GM18873 (cell line): ENCODE results near the gene UNC5C.

Experiments
- ATAC-seq: cut with Tn5 transposase; IDR thresholded peaks from one replicate; pipeline ENCODE4 v1.9.1; 2021; ENCODE audit warnings: mild to moderate bottlenecking, moderate library complexity, moderate number of reproducible peaks; ENCODE audit not compliant: unreplicated experiment, low FRiP score

Gene UNC5C

DNA sequence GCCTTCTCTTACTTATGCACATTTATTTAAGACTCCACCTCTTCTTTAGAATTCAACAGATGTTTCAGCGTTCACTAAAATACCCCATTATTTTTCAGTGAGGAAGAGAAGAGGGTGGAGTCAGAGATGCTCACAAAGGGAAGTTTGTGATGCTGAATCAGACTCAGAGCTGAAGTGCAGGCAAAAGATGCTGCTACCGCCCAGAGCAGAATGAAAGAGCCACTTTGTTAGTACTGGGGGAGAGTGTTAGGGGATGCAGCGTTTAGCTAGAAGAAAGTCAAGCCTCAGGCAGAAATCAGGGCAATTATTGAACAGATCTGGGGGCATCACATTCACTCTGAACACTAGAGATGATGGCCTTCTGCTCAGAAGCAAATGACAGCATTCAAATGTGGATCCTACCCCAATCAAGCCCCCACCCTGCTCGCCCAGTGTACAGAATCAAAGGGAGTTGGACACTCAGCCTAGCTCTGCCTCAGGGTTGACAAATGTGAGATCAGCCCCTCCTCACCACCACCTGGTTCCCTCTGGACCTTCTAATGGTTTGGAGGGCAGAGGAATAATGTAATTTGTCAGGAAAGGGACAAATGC lies 138.3 kb downstream of the UNC5C start:
- no peak for ATAC-seq

DNA sequence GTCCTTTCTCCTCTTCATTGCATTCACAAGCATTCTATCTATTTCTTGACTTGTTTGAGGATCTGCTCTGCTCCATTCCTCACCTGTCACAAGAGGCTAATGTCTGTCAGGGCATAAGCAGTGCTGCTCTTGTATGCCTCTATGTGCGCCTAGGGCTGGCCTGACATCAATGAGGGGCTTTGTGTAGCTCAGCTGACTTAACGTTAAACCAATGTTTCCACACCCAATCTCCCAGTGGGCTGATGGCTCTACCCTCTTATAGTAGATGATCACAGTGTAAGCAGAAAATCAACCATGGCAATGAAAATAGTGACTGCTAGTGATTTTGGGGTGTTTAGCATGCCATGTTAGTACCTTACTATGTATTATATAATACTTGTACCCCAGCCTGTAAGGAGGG lies 139.0 kb downstream of the UNC5C start:
- ATAC-seq: no peak

DNA sequence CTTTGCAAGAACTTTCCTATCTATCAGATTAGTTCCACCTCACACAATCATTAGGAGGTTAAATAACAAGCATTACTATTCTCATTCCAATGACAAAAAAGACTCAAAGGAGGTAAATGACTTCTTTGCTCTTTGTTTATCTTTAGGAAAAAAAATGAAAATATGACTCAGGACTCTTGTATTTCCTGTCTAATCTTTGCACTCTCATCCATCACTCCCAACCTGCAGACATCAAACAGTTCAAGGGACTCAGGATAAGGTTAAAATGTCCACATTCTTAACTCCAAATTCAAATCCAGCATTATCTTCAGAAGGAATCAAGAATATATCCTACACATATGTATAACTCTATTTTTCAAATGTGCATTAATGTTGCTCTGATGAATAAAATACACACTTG lies 139.6 kb downstream of the UNC5C start:
- no peak for ATAC-seq

DNA sequence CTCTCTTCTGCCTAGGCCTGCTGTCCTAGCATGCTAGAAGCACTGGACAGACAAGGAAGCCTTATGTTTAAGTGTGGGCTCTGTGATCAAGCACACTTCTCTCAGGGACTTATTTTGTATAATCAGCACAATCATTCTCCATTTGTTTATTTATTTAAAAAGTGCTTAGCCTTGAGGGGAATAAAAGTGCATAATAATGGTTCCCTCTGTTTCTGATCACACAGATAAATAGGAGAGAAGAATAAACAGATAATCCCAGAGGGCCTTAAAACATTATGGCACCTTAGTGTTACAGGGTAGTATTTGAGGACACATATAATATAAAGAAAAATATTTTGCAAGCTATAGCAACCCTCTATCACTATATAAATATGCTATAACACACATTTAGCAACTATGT lies 146.5 kb downstream of the UNC5C start:
- ATAC-seq: no peak

DNA sequence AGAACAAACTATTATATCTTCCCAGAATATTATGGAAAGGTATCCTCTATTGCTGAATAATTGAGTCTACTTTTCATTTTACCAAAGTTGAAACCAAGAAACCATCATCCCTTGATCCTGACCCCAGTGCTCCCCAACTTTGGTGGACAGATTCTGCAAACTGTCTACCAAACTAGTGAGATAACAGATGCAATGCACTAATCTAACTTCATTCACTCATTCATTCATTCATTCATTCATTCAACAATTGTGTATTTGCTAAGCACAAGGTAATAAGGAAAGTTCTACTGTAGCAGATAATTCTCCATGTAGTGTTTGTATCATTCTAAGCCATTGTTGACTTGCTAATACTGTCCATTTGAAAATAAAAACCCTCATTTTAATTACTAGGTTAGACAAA lies 150.6 kb downstream of the UNC5C start:
- ATAC-seq: no peak

DNA sequence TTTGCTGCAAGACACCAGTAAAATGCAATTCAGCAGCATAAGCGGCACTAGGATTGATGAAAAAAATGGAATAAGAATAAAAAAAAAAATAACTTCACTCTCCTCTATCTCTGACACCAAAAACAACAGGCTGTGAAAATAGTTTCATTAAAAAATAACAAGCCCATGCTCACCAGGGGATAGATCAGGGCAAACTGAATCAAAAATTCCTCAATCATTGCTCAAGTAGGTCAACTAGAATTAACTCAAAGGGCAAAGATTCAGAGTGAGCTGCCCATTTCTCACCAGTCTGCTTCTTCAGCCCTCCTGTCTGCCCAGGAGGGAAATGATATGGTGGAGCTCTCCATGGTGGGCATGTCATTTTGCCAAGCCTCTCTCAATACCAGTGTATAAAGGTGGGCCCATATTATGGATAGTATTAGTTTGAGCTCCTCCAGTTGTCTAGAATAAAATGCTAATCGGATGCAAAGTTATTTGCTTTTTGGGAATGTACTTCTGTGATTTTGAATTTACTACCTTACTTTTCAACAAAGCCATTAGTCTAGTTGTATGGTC lies 153.9 kb downstream of the UNC5C start:
- no peak for ATAC-seq

DNA sequence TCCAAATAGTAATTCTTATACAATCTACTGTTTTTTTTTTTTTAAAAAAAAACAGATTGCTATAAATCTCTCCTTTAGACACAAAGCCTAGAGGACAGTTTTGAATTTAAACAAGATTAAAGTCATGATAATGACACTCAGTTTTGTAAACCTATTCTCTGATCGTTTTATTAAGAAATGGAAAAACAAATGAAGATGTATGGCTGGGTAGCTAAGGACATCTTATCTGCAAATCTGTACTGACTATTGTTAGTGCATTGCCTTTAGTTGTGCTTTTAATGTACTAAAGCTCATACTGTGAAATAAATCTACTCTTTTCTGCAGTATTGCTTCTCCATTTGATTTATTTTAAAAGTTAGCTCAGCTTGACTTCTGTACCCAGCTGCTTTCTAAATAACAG lies 155.0 kb downstream of the UNC5C start:
- no peak for ATAC-seq

DNA sequence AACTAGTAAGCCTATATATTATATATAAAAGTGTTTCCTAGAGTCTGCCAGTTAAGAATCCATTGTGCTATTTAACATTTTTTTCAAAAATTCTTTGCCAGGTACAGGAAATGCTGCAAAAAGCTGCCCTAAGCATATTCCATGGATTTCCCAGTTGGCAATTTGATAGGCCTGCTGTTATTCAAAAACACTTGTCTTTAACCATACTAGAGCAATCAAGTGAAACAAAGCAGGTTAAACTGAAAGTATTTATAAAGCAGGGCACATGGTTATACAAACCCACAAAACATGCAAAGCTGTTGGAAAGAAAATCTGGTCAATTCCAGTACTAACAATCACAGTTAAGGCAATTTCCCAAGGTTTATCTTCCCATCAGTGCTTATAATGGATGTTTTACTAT lies 159.9 kb downstream of the UNC5C start:
- no peak for ATAC-seq

DNA sequence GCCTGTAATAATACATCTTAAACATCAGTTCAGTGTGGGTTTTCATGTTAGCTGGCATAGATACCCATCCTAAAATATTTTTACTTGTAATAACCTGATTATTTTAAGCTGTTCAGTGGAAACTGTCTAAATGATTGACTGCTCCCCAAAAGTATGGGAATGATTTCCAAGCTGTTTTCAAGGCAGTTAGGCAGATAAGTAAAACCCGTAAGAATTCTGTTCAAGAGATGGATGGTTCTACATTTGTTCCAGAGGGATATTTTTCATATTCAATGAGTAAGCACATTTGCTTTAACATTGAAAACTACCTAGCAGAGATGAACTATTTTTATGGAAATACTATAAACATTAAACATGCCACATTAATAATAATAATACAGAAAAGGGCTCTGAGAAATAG lies 161.1 kb downstream of the UNC5C start:
- no peak for ATAC-seq

DNA sequence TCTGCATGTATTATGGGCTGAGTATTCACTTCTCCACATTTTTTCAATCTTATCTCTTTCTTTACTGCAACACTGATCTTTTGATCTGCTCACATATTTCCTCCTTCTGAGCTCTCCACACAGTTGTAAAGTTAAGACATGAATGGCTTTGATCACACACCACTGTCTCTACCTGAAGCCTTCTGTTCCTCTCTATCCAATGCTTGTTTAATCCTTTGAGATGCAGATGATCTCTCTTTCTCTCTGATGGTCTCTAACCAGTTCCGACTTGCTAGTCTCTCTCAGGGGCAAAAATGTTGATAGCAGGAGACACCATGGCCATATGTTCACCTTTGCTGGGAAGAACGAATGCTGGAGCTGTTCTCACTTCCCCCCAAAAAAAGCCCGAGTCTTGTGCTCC lies 162.4 kb downstream of the UNC5C start:
- ATAC-seq: no peak

DNA sequence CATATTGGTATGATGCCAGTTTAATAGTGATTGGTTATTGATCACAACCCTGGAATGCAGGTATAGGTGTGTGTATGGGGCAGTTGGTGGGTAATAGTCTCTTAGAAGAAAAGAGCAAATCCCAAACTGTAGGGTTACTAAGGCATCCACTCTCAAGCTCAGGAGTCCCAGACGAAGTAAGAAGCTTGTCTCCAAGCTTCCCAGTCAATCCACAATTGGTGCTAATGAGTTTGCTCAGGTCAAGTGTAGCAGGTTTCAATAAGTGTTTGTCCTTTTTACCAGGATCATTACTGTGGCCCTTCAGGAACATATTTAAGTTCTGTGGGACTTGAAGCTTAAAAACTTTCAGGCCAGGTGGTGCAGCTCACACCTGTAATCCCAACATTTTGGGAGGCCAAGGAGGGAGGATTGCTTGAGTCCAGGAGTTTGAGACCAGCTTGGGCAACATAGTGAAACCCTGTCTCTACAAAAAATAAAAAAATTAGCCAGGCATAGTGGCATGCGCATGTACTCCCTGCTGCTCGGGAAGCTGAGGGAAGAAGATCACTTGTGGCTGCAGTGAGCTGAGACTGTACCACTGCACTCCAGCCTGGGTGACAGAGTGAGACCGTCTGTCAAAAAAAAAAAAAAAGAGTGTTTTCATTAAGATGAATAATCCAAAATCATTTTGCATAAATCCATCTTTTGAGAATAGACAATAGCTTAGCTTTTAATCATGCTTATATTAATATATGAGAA lies 166.8 kb downstream of the UNC5C start:
- no peak for ATAC-seq

DNA sequence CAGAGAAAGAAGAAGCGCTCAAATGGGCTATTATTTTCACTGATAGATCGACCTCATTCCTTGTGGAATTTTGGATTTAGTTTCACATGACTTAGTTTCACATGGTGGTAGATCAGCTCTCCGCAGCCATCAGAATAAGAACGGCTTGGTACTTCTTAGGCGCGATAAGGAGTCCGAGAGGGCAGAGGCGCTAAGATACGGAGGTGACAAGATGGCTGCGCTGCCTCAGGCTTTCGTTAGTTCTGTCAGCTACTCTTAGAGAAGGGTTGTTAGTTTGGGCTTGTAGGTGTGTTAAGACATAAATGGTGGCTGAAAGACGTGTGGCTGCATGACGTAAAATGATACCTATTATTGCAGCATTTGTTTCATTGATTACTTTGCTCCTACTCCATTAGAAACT lies 169.1 kb downstream of the UNC5C start:
- no peak for ATAC-seq

DNA sequence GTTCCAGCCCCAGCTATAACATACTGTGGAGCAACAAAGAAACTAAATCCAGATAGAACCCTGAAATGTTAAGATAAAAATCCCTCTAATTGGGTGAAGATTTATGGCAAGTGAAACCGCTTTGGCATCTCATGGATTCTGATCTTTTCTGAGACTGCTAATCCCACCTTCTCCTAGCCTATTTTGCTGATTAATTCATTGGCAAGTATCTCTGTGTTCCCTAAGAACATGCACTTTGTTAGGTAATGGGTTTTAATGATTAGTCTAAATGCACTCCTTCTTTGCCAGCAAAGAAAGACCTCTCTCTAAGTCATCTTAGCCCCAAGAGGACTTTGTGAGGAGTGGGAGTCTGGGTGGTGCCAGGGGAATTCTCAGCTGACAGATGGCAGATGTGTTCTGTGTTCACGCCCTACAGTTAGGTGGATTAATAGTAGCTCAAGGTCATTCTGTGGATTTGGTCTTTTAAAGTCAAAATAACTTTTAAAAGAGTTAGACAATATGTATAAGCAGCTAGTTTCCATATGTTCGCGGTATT lies 171.3 kb downstream of the UNC5C start:
- no peak for ATAC-seq

DNA sequence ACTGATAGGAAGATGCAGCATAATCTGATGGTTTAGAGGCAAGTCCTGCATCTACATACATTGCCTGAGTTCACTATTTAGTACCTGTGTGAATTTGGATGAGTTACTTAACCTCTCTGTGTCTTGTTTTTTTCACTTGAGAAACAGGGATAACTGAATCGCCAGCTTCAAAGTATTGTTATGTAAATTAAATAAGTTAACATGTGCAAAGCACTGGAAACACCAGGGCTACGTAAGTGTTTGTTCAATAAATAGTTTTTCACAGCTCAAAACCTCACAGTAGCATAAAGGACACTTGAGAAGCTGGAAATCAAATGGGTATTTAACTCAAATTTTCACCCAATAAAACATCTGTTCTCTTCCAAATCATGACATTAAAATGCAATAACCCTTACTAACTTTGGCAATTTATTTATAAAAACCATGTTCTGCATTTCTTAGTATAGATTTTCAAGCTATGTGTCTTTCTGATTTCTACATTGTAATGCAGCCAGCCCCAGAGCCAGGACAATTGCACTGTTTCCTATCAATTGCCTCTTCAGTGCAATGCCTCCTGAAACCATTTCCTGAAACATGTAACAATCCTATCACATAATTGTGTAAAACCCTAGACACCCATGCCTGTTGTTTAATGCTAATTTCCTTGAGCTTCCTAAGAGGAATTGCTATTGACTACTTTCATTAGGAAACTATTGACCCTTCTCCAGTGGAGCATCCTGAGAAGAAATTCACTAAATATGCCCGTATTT lies 177.1 kb downstream of the UNC5C start:
- ATAC-seq: no peak

DNA sequence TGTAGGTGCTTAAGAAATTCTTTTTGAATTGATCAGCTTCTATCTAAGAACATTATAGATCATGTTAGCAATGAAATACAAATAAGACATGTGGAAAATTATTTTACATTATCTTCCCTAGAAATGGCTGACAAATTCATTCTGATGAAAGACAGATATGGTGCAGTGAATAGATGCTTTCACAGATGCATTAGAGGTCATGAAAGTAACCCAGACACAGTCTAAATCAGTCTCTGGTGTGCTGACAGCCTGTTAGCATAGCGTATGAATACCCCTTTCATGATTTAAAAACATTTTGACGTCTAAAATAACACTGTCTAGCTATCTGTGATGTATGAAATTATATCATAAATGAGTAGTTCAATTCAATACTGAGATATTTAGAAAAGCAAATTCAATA lies 180.9 kb downstream of the UNC5C start:
- ATAC-seq: no peak

DNA sequence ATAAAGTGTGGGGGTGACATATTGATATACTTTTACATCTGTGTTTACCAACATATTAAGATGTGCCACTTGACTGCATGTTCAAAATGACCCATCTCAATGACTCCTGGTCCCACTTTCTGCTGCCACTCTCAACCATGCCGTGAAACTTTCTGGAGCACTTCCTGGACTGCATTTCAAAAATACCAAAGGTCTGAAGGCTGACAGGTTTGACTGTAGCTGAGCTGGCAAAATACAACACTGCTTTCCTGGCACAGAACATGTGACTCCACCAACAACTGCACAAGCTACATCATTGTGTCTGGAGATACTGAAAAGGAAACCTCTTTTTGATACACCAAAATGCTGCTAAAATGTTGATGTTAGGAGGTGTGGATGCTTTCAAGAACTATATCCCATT lies 184.8 kb downstream of the UNC5C start:
- no peak for ATAC-seq

DNA sequence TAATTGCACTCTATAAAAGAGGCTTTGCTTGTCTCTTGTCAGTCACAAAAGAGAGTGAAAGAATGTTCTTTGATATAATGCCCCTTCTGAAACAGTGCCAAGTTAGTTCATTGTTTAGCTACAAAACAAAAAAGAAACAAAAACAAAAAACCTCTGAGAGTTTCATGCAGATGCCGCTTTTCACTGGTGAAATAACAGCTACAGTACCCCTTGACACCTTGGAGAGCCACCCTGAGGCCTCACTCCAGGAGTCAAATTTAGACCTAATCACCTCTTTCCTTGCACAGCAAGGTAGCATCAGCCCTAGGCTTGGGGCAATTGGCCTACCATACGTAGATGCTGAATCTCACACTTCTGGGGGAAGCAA lies 185.2 kb downstream of the UNC5C start:
- ATAC-seq: no peak

DNA sequence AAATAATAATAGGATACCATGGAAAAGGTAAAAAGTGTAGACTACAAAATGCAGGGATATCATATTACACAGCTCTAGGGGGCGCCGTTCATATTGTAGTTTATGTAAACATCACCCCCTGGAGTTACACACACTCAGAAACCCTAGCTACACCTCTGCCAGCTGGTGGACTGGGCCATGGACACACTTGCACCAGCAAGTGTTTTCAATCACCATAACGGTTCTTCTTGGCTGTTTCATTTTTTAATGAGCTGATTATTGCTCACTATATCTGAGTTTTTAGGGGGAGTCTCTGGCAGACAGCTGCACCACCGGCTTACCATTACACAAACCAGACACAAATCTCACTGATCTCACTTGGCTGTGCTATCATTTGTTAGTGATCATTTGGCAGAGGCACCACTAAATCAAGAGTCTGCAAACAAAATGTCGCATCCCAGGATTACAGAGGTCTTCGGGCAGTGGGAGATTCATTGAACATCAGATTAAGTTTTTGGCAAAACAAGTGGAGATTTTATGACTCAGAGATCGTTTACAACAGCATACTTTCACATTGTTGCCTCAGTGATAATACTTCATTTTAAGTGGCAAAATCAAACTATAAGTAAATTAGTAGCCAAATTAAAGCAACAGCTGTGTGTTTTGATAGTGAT lies 185.7 kb downstream of the UNC5C start:
- ATAC-seq: no peak

DNA sequence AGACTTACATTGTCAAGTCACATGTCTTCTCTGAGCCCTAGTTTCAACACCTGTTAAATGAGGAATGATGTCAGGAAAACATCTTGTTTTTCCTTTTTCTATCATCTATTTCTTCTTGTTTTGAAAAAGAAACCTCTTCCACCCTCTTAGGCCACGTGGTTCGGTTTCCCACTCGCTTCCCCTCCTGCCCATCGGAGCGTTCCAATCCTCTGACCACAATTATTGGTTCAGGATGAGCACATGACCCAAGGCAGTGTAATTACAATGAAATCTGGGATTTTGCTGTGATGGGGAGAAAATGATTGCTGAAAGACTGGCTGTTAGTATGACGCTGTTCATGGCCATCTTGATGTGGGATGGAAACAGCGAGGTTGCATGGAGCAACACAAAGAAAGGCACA lies 186.7 kb downstream of the UNC5C start:
- ATAC-seq: no peak

DNA sequence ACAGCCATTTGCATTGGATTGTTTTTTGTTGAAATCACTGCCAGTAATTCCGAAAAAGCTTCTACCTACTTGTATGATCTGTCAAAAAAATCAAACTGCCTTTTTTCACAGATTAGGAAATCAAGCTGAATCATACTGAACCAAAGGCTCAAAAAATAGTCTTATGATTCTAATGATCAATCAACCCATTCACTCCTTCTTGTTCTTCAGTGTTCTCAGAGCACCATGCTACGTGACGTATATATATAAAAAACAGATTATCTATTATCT lies 187.1 kb downstream of the UNC5C start:
- no peak for ATAC-seq
